ENCODE measurements around the gene SURF1. TPM values are rescaled to one million over a fixed set of nuclear protein-coding genes. Genes with fewer than 3 reads are reported as not detected.
"Not testable (repeated sequence)": the region's sequence is repeated elsewhere in the genome, so short reads cannot be mapped to it uniquely, and the experiment has no call there.

The SURF1 gene
- total RNA-seq, 1 donor from 2014 or later, result 42.9 TPM

GRCh38 chr9:133333011-133333410 is 23.3 kb downstream of the SURF1 start:
- no peak for DNase-seq (ENCODE audit: low spot score, unreplicated experiment)
- Mint-ChIP-seq H3K4me3 (ENCODE audit: low read depth) (no peak overlapping the region), H3K4me1 (ENCODE audit: low read depth) (peaks cover 8% of the 10 kb centered on the region), H3K27me3 (no peaks in the 10 kb centered on the region), H3K9me3 (ENCODE audit: low read depth) (peaks cover 9% of the 10 kb centered on the region), H3K36me3 (ENCODE audit: insufficient read depth) (peaks cover 23% of the 10 kb centered on the region), H3K27ac (no peak overlapping the region)
- TF ChIP-seq, protein P1, sequence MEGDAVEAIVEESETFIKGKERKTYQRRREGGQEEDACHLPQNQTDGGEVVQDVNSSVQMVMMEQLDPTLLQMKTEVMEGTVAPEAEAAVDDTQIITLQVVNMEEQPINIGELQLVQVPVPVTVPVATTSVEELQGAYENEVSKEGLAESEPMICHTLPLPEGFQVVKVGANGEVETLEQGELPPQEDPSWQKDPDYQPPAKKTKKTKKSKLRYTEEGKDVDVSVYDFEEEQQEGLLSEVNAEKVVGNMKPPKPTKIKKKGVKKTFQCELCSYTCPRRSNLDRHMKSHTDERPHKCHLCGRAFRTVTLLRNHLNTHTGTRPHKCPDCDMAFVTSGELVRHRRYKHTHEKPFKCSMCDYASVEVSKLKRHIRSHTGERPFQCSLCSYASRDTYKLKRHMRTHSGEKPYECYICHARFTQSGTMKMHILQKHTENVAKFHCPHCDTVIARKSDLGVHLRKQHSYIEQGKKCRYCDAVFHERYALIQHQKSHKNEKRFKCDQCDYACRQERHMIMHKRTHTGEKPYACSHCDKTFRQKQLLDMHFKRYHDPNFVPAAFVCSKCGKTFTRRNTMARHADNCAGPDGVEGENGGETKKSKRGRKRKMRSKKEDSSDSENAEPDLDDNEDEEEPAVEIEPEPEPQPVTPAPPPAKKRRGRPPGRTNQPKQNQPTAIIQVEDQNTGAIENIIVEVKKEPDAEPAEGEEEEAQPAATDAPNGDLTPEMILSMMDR (IDR thresholded peaks at IDR 0.05; ENCODE audit: unreplicated experiment), result no peak

GRCh38 chr9:133332381-133332730 is 23.9 kb downstream of the SURF1 start:
- Mint-ChIP-seq H3K36me3 (ENCODE audit: insufficient read depth) (peaks cover 23% of the 10 kb centered on the region), H3K4me1 (ENCODE audit: low read depth) (peaks cover 8% of the 10 kb centered on the region), H3K27me3 (no peaks in the 10 kb centered on the region), H3K27ac (no peak overlapping the region), H3K4me3 (ENCODE audit: low read depth) (no peak overlapping the region), H3K9me3 (ENCODE audit: low read depth) (peaks cover 9% of the 10 kb centered on the region)
- TF ChIP-seq, protein P1 (IDR thresholded peaks at IDR 0.05; ENCODE audit: unreplicated experiment), result no peak
- DNase-seq (ENCODE audit: low spot score, unreplicated experiment), result no peak

DNA sequence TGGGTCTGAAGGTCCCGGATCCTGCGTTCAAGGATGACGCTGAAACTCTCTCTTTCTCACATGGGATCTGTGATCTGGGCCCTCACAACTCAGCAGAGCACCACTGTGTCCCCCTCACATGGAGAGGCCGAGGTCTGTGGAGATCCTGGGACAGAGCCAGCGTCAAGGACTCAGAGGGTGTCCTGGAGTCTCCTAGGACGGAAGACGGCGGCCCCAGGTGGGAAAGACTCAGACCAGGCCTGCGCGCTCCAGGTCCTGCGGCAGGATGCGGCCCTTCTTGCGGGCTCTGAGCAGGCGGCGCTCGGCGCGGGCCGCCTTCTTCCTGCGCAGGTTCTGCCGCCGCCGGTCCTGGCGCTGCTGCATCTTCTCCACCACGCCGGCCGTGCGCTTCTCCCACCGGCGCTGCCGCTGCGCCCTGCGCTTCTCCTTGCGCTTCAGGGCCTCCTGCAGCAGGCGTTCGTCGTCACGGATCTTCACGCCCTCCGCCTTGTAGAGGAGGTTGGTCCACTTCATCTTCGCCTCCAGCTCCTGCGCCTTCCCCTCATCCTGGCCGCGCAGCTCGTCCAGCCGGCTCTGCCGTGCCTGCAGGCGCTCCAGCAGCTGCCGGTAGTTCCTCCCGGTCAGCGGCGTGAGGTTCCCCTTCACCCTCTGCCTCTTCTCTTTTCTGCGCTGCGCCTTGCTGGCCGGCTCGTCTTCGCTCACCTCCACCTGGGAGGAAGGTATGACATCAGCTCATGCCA is 24.5 kb downstream of the SURF1 start:
- no peak for DNase-seq (ENCODE audit: low spot score, unreplicated experiment)
- Mint-ChIP-seq H3K4me3 (ENCODE audit: low read depth) (no peak overlapping the region), H3K4me1 (ENCODE audit: low read depth) (peaks cover 8% of the 10 kb centered on the region), H3K9me3 (ENCODE audit: low read depth) (peaks cover 9% of the 10 kb centered on the region), H3K27ac (no peak overlapping the region), H3K36me3 (ENCODE audit: insufficient read depth) (peaks cover 23% of the 10 kb centered on the region), H3K27me3 (no peaks in the 10 kb centered on the region)
- TF ChIP-seq, protein P1 (IDR thresholded peaks at IDR 0.05; ENCODE audit: unreplicated experiment), result no peak

- H3K36me3 Mint-ChIP-seq (ENCODE audit: insufficient read depth), result peaks cover 23% of the 10 kb centered on the region
- H3K9me3 Mint-ChIP-seq (ENCODE audit: low read depth), result peaks cover 9% of the 10 kb centered on the region
- H3K27me3 Mint-ChIP-seq, result no peaks in the 10 kb centered on the region
- TF ChIP-seq, protein P1 (IDR thresholded peaks at IDR 0.05; ENCODE audit: unreplicated experiment), result no peak
- DNase-seq (ENCODE audit: low spot score, unreplicated experiment), result no peak
- H3K27ac Mint-ChIP-seq, result no peak overlapping the region
- H3K4me1 Mint-ChIP-seq (ENCODE audit: low read depth), result peaks cover 6% of the 10 kb centered on the region
- no peak overlapping the region for H3K4me3 Mint-ChIP-seq (ENCODE audit: low read depth)
Observed at GRCh38 chr9:133331221-133331620, 25.1 kb downstream of the SURF1 start.

GRCh38 chr9:133329306-133330156 is 26.8 kb downstream of the SURF1 start:
- H3K4me3 Mint-ChIP-seq (ENCODE audit: low read depth); DNase-seq (ENCODE audit: low spot score, unreplicated experiment); H3K4me1 Mint-ChIP-seq (ENCODE audit: low read depth); H3K9me3 Mint-ChIP-seq (ENCODE audit: low read depth); H3K27me3 Mint-ChIP-seq: not testable (repeated sequence)
- Mint-ChIP-seq H3K27ac (peak overlapping the region; percentile 80), H3K36me3 (ENCODE audit: insufficient read depth) (peaks cover 23% of the 10 kb centered on the region)
- TF ChIP-seq, protein P1 (IDR thresholded peaks at IDR 0.05; ENCODE audit: unreplicated experiment), result peak; percentile 65
